ENCODE data around the gene AKR1C1. TPM values are rescaled to one million over a fixed set of nuclear protein-coding genes. Genes with fewer than 3 reads are reported as not detected.
"Not testable (repeated sequence)": the region's sequence is repeated elsewhere in the genome, so short reads cannot be mapped to it uniquely, and the experiment has no call there.

The AKR1C1 gene
- total RNA-seq = 379 TPM

DNA sequence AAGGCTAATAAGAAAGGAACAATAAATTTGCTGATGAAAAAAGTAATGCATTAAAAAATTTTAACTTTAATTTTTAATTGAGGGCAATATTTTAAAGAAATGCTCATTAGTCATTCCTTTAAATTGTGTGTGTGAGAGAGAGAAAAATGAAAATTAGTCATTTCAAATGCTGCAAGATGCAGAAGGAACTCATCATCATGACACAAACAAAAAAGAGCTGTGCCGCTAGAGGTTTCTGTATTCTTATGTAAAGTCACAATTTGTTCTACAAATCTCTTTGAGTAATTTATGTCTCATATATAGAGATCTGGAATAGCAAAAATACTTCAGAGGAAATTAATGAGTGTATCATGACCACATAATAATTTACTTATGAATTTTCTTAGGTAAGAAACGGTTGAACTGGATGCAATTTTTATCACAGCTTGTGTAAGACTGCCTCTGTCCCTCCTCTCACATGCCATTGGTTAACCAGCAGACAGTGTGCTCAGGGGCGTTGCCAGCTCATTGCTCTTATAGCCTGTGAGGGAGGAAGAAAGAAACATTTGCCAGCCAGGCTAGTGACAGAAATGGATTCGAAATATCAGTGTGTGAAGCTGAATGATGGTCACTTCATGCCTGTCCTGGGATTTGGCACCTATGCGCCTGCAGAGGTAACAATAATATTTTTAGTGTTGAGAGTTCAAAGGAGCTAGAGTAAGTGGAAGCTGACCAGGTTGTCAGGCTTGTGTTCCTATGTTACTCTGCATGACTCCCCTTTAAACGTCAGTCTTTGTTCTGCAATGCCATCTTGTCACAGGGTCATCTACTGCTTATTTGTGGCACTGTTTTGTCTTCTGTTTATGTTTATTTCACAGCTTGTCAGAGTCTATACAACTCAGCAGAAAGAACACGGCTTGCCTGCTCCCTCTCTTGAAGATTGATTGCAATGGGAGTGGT, at the start of gene AKR1C1:
Gene AKR1C1 (plus strand): TSS at position 540 of the 939 bp plus-strand sequence. CDS start 30 bp downstream, at position 570.
- DNase-seq (ENCODE audit: low spot score) (peak; percentile 81), ATAC-seq (peak; percentile 85)

DNA sequence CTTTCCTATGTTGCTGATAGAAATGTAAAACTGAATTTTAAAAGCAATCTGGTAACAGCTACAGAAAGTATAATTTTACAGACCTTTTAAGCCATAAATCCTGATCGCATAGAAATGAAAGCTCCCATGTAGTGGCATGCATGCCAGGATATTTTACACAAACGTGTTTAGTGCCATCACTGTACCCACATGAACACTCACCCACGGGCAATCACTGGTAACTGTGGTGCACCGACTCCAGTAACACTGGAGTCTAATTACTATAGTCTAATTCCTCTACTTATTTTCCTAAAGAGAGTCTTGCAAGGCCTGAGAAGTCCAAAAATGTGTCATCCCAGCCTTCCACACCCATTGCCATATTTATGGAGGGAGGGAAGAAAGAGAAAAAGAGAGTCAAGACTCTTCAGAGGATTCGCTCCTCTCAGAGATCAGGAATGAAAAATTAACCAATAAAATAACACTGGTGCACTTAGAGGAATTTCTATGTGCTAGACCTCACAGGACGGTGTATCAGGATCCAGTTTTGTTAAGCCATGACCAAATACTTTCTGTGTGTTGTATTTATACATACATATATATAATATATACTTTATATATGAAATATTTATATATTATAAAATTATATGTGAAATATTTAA, 48.9 kb upstream of the AKR1C1 start:
- DNase-seq (ENCODE audit: low spot score) = no peak
- ATAC-seq = peak; percentile 73

GRCh38 chr10:4916086-4916716, 47.0 kb upstream of the AKR1C1 start:
- no peak for DNase-seq (ENCODE audit: low spot score)

DNA sequence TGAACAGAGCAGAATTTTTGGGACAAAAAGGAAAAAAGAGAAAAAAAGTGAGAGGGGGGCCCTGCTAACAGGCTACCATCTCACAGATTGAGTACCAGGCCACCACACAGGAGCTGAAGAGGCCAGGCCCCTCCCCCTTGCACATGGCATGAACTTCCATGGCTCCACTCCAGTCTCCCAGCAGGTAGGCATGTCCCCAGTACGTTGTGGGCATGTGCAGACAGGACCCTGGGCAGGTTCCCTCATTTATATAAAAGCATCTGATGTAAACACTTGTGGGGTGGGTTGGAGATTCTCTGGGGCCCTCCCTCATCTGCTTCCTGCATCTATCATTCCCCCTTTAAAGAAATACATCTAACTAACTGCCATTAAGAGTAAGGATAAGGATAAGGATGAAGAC, 45.0 kb upstream of the AKR1C1 start:
- ATAC-seq = peak; percentile 13
- DNase-seq (ENCODE audit: low spot score) = no peak

More at GRCh38 chr10:4916086-4916716, 47.0 kb upstream of the AKR1C1 start:
- ATAC-seq = peak; percentile 73

DNA sequence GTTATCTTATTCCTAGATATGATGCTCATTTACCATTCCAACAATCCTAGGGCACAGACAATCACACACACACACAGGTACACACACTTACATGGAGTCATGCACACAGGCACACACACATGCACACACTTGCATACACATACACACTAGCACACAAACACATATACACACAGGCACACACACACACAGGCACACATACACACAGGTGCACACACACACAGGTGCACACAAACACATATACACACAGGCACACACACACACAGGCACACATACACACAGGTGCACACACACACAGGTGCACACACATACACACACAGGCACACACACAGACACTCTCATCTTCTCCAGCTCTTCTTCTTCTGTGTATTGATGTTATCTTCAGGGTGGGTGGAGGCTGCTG, 38.7 kb upstream of the AKR1C1 start:
- ATAC-seq; DNase-seq (ENCODE audit: low spot score): not testable (repeated sequence)

GRCh38 chr10:4926400-4926799, 36.8 kb upstream of the AKR1C1 start:
- no peak for DNase-seq (ENCODE audit: low spot score)
- no peak for ATAC-seq

DNA sequence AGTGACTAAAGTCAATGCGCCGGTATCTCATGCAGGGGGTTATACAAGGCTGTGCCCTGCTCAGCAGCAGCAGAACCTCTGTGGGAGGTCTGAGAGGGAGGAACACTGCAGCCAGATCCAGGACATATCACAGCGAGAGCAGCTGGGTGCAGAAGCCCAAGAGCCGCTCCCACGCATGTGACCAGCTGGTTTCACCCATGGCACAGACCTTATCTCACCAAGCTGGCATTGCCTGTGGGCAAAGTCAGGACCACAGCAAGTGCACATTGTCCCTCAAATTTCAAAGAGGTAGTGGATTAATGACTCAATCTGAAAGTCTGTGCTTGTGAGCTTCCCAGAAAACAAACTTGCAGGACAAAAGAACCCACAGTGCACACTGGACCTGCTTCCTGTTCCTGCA, 31.6 kb upstream of the AKR1C1 start:
- ATAC-seq = peak; percentile 98
- DNase-seq (ENCODE audit: low spot score) = peak; percentile 85

- ATAC-seq (no peak), DNase-seq (ENCODE audit: low spot score) (no peak)
Observed at GRCh38 chr10:4934391-4934987, 28.7 kb upstream of the AKR1C1 start.

GRCh38 chr10:4937346-4937745, 25.9 kb upstream of the AKR1C1 start:
- no peak for DNase-seq (ENCODE audit: low spot score)
- no peak for ATAC-seq

GRCh38 chr10:4939224-4940072, 23.8 kb upstream of the AKR1C1 start:
- ATAC-seq (peak; percentile 62), DNase-seq (ENCODE audit: low spot score) (no peak)

DNA sequence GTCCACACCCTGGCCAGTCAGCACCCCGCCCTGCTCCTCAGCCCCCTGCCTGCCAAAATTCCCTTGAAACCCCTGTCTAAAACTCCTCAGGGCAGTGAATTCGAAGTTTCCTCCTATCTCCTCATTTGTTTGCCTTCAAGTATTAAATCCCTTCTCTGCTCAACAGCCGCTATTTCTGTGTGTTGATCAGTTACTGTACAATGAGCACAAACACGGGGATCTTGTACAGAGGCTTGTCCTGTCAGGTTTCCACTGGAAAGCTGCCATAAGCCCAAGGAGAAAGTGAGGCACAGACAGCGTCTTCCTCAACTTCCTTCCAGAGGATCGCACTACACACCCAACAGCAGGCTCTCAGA, 23.2 kb upstream of the AKR1C1 start:
- ATAC-seq; DNase-seq (ENCODE audit: low spot score): not testable (repeated sequence)

DNA sequence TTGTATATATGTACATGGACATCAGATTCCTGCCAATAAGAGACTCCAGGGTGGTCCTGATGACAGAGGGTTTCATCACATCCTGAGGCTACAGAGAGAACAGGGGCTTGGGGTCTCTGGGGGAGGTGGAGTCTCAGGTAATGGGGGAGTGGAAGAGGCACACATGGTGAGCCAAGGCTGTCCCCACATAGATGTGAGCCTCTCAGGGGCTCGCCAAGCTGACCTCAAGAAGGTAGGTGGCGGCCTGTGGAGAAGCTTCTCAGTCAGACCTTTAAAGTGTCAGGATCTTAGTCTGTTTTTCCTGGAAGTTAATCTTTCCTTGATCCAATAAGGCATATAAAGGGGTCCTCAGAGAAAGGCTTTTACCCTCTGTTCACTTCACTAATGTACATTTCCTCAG, 22.3 kb upstream of the AKR1C1 start:
- not testable (repeated sequence) for DNase-seq (ENCODE audit: low spot score); ATAC-seq

- DNase-seq (ENCODE audit: low spot score) (peak; percentile 66), ATAC-seq (peak; percentile 60)
Observed at GRCh38 chr10:4941540-4942330, 21.5 kb upstream of the AKR1C1 start.

GRCh38 chr10:4942931-4943330, 20.3 kb upstream of the AKR1C1 start:
- ATAC-seq = peak; percentile 67
- DNase-seq (ENCODE audit: low spot score) = not testable (repeated sequence)

DNA sequence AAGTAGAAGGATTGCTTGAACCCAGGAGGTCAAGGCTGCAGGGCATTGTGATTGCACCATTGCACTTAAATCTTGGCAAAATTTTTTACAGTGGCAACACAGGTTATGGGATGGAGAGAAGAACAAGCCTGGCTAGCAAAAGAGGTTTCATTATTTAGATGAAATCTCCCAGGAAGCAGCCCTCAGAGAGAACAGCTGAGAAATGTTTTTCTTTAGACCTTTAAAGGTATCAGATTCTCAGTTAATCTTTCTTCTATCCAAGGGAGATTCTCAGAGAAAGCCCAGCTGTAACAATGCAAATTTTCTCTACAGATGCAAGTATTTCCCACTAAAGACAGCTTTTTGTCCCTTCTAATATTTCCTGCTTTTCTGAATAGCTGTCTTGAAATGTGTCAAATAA, 19.8 kb upstream of the AKR1C1 start:
- not testable (repeated sequence) for DNase-seq (ENCODE audit: low spot score)
- peak; percentile 5 for ATAC-seq

DNA sequence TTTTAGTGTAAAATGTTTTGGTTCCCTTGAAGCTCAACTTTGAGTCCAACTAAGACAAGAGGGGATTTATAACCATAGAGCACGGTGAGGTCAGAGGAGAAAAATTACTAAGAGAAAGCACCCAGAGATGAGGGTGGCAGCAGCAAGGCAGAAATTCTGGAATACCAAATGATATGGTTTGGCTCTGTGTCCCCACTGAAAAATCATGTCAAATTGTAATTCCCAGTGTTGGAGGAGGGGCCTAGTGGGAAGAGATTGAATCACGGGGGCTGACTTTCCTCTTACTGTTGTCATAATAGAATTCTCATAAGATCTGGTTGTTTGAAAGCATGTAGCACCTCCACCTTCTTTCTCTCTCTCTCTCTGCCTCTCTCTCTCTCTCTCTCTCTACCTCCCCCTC, 19.4 kb upstream of the AKR1C1 start:
- no peak for ATAC-seq
- DNase-seq (ENCODE audit: low spot score) = no peak

- ATAC-seq = no peak
- DNase-seq (ENCODE audit: low spot score) = no peak
Observed at GRCh38 chr10:4944841-4945240, 18.4 kb upstream of the AKR1C1 start.

DNA sequence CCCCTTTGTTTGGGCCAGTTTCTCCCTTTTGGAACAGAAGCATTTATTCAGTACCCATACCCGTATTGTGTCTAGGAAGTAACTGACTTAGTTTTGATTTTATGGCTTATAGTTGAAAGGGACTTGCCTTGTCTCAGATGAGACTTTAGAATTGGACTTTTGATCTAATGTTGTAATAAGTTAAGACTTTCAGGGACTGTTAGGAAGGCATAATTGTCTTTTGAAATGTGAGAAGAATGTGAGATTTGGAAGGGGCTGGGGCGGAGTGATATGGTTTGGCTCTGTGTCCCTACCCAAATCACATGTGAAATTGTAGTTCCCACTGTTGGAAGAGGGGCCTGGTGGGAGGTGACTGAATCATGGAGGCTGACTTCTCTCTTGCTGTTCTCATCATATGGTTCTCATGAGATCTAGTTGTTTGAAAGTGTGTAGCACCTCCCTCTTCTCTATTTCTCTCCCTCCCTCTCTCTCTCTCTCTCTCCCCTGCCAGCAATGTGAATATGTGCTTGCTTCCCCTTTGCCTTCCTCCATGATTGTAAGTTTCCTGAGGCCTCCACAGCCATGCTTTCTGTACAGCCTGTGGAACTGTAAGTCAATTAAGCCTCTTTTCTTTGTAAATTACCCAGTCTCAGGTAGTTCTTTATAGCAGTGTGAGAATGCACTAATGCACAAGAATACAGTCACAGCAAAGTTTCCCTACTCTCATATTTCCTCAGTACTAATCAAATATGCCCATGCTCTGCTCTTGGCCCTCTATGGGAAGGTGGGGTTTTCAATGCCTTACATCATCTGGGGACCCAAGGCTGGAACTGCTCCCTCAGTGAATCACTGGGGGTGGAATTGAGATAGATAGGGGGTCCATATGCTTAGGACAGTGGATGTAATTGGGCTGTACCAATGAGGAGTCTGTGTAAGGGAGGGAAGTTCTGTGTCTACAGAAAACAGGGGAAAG, 17.2 kb upstream of the AKR1C1 start:
- no peak for DNase-seq (ENCODE audit: low spot score)
- ATAC-seq = no peak

All from left lobe of liver (tissue), 2 donors.